ENCODE data around the gene SIN3B.

DNA sequence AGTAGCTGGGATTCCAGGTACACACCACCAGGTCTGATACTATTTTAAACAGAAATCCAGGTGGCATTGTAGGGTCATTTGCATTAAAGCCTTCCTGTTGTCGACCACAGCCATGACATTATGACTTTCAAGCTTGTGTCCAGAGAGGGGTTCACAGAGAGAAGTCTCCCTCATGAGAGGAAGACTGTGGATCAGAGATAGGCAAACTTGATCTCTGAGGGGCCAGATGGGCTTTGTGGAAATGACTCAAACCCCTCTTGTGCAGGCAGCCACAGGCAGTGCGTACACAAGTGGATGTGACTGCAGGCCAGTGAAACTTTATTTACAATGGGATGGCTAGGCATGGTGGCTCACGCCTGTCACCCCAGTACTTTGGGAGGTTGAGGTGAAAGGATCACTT lies 31.8 kb downstream of the SIN3B start:
- TF ChIP-seq EZH2 (IDR thresholded peaks at IDR 0.05; ENCODE audit: insufficient read depth, poor library complexity, severe bottlenecking) (no peak), EZH2phosphoT487 (IDR thresholded peaks at IDR 0.05; ENCODE audit: insufficient read depth, low read depth) (no peak)

All from GM23248 (cell line).